ENCODE results near the gene GPBP1L1.

DNA sequence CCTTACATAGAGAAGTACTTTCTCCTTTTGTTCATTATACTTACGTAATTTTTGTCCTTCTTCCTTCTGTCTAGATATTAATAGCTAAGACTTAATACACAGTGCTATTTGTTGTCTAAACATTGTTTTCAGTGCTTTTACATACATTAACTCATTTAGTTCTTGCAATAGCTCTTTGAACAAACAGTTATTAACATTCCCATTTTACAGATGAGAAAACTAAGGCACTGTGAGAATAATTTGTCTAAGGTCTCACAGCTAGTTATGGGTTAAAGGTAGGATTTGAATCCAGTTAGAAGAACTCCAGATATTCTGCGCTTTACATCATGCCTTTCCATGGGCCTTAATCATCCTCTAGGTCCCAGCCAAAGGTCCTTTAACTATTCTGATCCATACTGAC is 82.1 kb downstream of the GPBP1L1 start:
- TF ChIP-seq CTCF (conservative IDR thresholded peaks at IDR 0.05; ENCODE audit: low read length): no peak
- TF ChIP-seq EZH2phosphoT487 (IDR thresholded peaks at IDR 0.05; ENCODE audit: borderline replicate concordance): no peak
